NCI-H2227 treated with DMSO at 0.1 percent for 48 hours (cell line): ENCODE results near the gene LIN52.
A peak's percentile ranks its signal among the peaks of the same experiment; 100 is the strongest.

ENCODE experiments used
- DNase-seq: peaks from one replicate; lab custom pipeline; 2025; lab: John Stamatoyannopoulos, UW

LIN52 gene

GRCh38 chr14:74237441-74237840 is 152.7 kb downstream of the LIN52 start:
- no peak for DNase-seq

- DNase-seq, result no peak
These were observed 154.5 kb downstream of the LIN52 start, which contains the start of gene VSX2 for GRCh38 chr14:74238974-74239847. TSS of gene VSX2 (plus strand) at chr14:74239449. CDS start at chr14:74239562, 113 bp downstream.

GRCh38 chr14:74239848-74240793 is 155.4 kb downstream of the LIN52 start:
- peak; percentile 53 for DNase-seq

- peak; percentile 28 for DNase-seq
These were observed 156.3 kb downstream of the LIN52 start for GRCh38 chr14:74240794-74241651.

GRCh38 chr14:74241652-74242017 is 156.9 kb downstream of the LIN52 start:
- no peak for DNase-seq

GRCh38 chr14:74242021-74242779 is 157.4 kb downstream of the LIN52 start:
- no peak for DNase-seq

- no peak for DNase-seq
These were observed 158.0 kb downstream of the LIN52 start for GRCh38 chr14:74242780-74243042.

GRCh38 chr14:74243051-74243450 is 158.3 kb downstream of the LIN52 start:
- DNase-seq, result no peak

- no peak for DNase-seq
These were observed 159.4 kb downstream of the LIN52 start for GRCh38 chr14:74244115-74244514.

- no peak for DNase-seq
These were observed 160.5 kb downstream of the LIN52 start for GRCh38 chr14:74245292-74245691.

GRCh38 chr14:74246542-74246941 is 161.8 kb downstream of the LIN52 start:
- no peak for DNase-seq

- DNase-seq, result no peak
These were observed 163.3 kb downstream of the LIN52 start for GRCh38 chr14:74248017-74248416.

GRCh38 chr14:74249433-74250375 is 164.9 kb downstream of the LIN52 start:
- DNase-seq, result no peak
